Testis (tissue), 3 donors: ENCODE data around the gene MRPS7. TPM values are rescaled to one million over a fixed set of nuclear protein-coding genes. Genes with fewer than 3 reads are reported as not detected.

Experiments used
- DNase-seq: peaks from one replicate; pipeline ENCODE4 v3.0.0-alpha.2; 2019
- H3K27ac ChIP-seq, 2 donors: fragments of 200-600 bp; sonication (generic); one replicate each; pipeline ENCODE4 v1.5.1; 2019
- H3K27me3 ChIP-seq: fragments of 200-600 bp; sonication (generic); one replicate; pipeline ENCODE4 v1.5.1; 2019
- H3K36me3 ChIP-seq: fragments of 200-600 bp; sonication (generic); one replicate; pipeline ENCODE4 v1.5.1; 2017; ENCODE audit warnings: low read depth; ENCODE audit errors: missing control alignments
- H3K4me1 ChIP-seq: fragments of 200-600 bp; sonication (generic); one replicate; pipeline ENCODE4 v1.5.1; 2019
- H3K4me3 ChIP-seq, 2 donors: fragments of 200-600 bp; sonication (generic); one replicate each; pipeline ENCODE4 v1.5.1; 2017 to 2019
- H3K9me3 ChIP-seq: fragments of 200-600 bp; sonication (generic); one replicate; pipeline ENCODE4 v1.5.1; 2017
- POLR2A ChIP-seq: fragments of 450-650 bp; IDR thresholded peaks from one replicate; pipeline ENCODE4 v1.6.1; 2017; ENCODE audit warnings: antibody characterized with exemption, mild to moderate bottlenecking, moderate library complexity
- WGBS, 2 donors: methylation state at CpG; one replicate each; pipeline ENCODE4 v1.1.5; 2018; 5-methylcytosine and 5-hydroxymethylcytosine counted together
- intact Hi-C: fragments of 100-400 bp; cut with DNase I; formaldehyde crosslinking; loops from one replicate; pipeline ENCODE4 v1.15.1; 2023; ENCODE audit warnings: low total_unique reads
- polyA plus RNA-seq: library from polyadenylated mRNA; stranded (reverse); fragments of 350-450 nt; fragmentation: Illumina TruSeq; extraction: RNeasy Lipid Tissue Mini Kit (QIAGEN cat#74804); gene quantifications from one replicate; pipeline ENCODE4 v1.2.3, GENCODE V29; 2014; ENCODE audit warnings: low read depth, low replicate concordance; ENCODE audit not compliant: insufficient read depth
- total RNA-seq, 2 donors: library from RNA; depleted of rRNA; stranded (reverse); fragments of >200 nt; gene quantifications; one replicate each; pipeline ENCODE4 v1.2.3, GENCODE V29; 2016
- TF ChIP-seq, protein P1 (sequence below), 3 experiments: fragments of 450-650 bp in 2 of 3; fragments of 200-600 bp in 1 of 3; sonication (generic) in 1 of 3; IDR thresholded peaks; one replicate each; pipeline ENCODE4 v1.5.1; 2016 to 2019; ENCODE audit warnings: antibody characterized with exemption in 3 of 3, mild to moderate bottlenecking in 2 of 3, moderate library complexity in 1 of 3

Gene MRPS7
- total and polyA plus RNA-seq, 3 donors from 2014 or later, result 53.3 to 83.5 (median 72.9) TPM

DNA sequence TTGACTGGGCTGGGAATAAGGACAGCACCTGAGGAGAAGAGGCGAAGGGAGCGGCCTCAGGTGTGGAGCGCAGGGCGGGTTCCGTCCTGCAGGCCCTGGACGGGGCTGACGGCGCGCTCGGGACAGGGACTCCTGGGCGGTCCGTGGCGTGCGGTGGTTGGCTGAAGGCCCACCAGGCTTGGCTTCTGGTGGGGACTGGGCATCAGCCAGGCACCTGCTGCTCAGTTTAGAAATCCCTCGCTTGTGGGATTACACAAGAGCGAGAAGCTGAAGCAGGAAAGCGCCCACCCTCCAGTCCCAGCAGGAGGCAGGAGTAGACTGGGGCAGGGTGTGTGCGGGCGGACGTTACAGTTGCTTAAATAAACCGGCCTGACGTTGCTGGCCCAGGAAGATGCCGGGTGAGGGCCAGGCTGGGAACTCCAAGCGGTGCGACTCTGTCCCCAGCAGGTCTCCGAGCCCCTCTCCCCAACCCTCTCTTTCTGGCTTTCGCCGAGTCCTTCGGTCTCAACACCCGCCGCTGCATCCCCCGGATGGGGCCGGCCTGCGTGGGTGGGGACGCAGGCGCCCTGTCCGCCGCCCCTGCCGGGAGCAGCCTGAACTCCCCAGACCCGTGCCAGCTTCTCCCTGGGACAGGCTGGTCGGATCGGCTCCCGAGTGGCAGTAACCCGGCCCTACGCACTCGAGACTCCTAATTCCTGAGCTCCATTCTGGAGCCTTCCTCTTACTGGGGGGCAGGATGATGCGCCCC lies 8.7 kb downstream of the MRPS7 start:
- Histone ChIP-seq H3K4me3 (peak overlapping the region; percentile 73 to 78), H3K27ac (peak overlapping the region; percentile 81 to 86), H3K9me3 (no peaks in the 10 kb centered on the region), H3K4me1 (peaks cover 16% of the 10 kb centered on the region), H3K36me3 (no peaks in the 10 kb centered on the region), H3K27me3 (no peaks in the 10 kb centered on the region)
- intact Hi-C loops, result no loop called here
- TF ChIP-seq, protein P1, sequence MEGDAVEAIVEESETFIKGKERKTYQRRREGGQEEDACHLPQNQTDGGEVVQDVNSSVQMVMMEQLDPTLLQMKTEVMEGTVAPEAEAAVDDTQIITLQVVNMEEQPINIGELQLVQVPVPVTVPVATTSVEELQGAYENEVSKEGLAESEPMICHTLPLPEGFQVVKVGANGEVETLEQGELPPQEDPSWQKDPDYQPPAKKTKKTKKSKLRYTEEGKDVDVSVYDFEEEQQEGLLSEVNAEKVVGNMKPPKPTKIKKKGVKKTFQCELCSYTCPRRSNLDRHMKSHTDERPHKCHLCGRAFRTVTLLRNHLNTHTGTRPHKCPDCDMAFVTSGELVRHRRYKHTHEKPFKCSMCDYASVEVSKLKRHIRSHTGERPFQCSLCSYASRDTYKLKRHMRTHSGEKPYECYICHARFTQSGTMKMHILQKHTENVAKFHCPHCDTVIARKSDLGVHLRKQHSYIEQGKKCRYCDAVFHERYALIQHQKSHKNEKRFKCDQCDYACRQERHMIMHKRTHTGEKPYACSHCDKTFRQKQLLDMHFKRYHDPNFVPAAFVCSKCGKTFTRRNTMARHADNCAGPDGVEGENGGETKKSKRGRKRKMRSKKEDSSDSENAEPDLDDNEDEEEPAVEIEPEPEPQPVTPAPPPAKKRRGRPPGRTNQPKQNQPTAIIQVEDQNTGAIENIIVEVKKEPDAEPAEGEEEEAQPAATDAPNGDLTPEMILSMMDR (IDR thresholded peaks at IDR 0.05), result no peak
- no peak for TF ChIP-seq POLR2A
- WGBS, 2 donors, result 0 to 2% methylated on average over 39 to 40 of the region's 47 CpGs
- peak; percentile 69 for DNase-seq

DNA sequence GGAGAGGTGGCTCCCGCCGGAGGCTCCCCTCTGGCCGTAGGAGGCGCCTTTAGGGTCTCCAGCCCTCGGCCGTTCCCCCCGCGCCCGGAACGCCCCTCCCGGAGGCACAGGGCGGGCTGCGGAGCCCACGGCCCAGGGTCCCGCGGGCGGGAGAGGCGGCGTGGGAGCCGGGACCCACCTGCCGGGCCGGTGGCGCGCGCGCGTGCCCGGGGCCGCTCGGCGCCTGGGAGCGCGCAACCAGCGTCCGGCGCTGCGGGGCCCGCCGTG lies 9.2 kb downstream of the MRPS7 start, which contains the start of gene MIF4GD:
Gene MIF4GD, minus strand, starts transcription at position 266 of the 267 bp plus-strand sequence. CDS start 1,036 bp downstream, outside the sequence.
- no peaks in the 10 kb centered on the region for H3K36me3 ChIP-seq
- intact Hi-C loops, result no loop called here
- WGBS, 2 donors, result 0% methylated on average over 19 of the region's 39 CpGs; no CpG with 5 or more reads in 1 of the 2 donors

DNA sequence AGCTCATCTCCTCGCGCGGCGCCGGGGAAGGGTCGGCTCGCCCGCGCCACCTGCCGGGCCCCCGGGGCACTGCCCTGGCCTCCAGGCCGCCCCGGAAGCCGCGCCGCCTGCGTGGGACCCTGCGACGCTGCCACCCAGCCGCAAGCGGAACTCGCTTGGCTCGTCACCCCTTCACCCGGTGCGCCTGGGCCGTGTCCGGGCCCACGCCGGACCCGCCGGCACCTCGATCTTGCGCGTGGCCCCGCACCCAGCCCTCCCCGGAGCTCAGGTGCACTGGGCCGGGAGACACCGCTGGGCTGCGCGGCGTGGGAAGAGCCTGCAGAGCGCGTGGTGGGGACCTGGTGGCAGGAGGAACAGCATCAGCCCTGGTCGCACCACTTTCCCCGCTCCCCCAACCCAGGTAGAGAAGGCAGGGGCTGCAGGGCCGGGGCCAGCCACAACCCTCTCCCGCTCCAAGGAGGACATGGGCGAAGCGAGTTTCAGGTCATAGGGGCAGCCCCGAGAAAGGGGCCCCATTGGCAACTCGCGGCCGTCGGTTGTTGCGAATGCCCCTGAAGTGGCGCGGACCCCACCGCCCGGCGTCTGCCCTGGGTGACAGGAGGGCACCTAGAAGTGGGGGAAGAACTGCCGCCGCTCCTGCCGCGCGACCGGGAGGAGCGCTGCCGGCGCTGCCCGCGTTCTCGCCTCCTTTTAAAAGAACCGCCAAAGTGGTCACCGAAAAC lies 9.7 kb downstream of the MRPS7 start:
- no peaks in the 10 kb centered on the region for H3K9me3 ChIP-seq
- peak; percentile 84 for DNase-seq
- peaks cover 16% of the 10 kb centered on the region for H3K4me1 ChIP-seq
- TF ChIP-seq, protein P1 (IDR thresholded peaks at IDR 0.05), result peak; percentile 71 to 99 (median 94)
- no peak for TF ChIP-seq POLR2A
- WGBS, 2 donors, result 0 to 1% methylated on average over 15 to 58 of the region's 74 CpGs
- H3K36me3 ChIP-seq, result no peaks in the 10 kb centered on the region
- H3K27me3 ChIP-seq, result no peaks in the 10 kb centered on the region
- H3K27ac ChIP-seq, result peak overlapping the region; percentile 55 to 86
- H3K4me3 ChIP-seq, result peak overlapping the region; percentile 73 to 78
- intact Hi-C loops, result no loop called here

More for the DNA sequence above, 9.2 kb downstream of the MRPS7 start, which contains the start of gene MIF4GD:
- Histone ChIP-seq H3K9me3 (no peaks in the 10 kb centered on the region), H3K4me3 (peak within 1 kb of the TSS; percentile 73 to 78), H3K27ac (peak within 1 kb of the TSS; percentile 81 to 86), H3K27me3 (no peaks in the 10 kb centered on the region), H3K4me1 (peaks cover 16% of the 10 kb centered on the region)
- TF ChIP-seq, protein P1 (IDR thresholded peaks at IDR 0.05), result no peak
- no peak for TF ChIP-seq POLR2A
- DNase-seq, result no peak

DNA sequence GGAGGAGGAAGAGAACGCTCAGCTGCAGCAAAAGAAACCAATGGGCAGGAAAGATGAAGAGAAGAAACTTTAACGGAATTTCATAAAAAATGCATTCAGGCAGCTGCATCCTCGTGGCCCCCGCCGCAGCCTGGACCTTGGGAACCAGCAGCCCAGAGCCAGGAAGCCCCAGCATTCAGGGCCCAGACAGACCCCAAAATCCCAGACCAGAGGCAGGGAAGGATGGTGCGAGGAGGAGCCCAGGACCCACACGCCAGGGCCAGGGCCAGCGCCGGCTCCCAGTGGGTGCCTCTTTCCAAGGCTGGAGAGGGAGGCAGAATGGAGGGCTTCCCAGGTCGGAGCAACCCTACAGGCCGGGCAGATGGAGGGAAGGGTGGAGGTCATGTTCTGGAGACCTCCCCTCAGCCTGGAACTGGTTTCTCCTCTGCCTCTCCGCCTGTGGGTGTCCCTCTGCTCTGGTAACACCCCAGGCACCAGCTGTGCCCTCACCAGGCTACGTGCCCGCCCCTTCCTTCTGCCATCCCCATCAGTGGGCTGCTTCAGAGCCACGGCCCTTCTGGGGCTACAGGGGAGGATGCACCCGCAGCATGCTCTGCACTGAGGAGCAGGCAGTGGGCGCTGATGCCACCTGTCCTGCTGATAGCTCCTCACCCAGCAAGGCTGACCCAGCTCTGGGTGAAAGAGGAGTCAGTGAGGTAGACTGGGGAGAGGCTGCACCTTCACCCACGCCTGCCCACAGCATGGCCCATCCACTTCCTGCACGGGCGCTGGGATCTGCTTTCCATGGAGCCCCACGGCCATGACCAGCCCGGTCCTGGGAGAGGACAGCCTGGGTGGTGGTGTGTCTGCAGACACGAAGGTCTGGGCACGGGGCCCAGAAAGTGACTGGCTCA lies 10.5 kb downstream of the MRPS7 start:
- Histone ChIP-seq H3K4me1 (peaks cover 16% of the 10 kb centered on the region), H3K27ac (no peak overlapping the region), H3K4me3 (peak overlapping the region; percentile 73 to 78), H3K27me3 (no peaks in the 10 kb centered on the region), H3K9me3 (no peaks in the 10 kb centered on the region), H3K36me3 (no peaks in the 10 kb centered on the region)
- intact Hi-C loops, result no loop called here
- no peak for TF ChIP-seq POLR2A
- TF ChIP-seq, protein P1 (IDR thresholded peaks at IDR 0.05), result no peak
- WGBS, 2 donors, result 32 to 41% methylated on average over 15 to 24 of the region's 24 CpGs
- DNase-seq, result peak; percentile 61
